ENCODE results near the gene AFMID. TPM values are rescaled to one million over a fixed set of nuclear protein-coding genes. Genes with fewer than 3 reads are reported as not detected.
A peak's percentile ranks its signal among the peaks of the same experiment; 100 is the strongest.
"Not testable (repeated sequence)": the region's sequence is repeated elsewhere in the genome, so short reads cannot be mapped to it uniquely, and the experiment has no call there.

Gene AFMID
- total RNA-seq, 2 donors from 2014 or later = 44.2 to 59.4 TPM

- Mint-ChIP-seq H3K27ac (peak overlapping the region; percentile 57), H3K36me3 (ENCODE audit: low read depth) (peaks cover 54% of the 10 kb centered on the region), H3K9me3 (no peaks in the 10 kb centered on the region), H3K4me1 (peaks cover 29% of the 10 kb centered on the region), H3K4me3 (peak overlapping the region; percentile 66), H3K27me3 (no peaks in the 10 kb centered on the region)
- no peak for ATAC-seq (replicated peaks)
These were observed 16.2 kb upstream of the AFMID start for GRCh38 chr17:78170692-78171590.

- Mint-ChIP-seq H3K27ac (peak overlapping the region; percentile 57), H3K4me3 (peak overlapping the region; percentile 66), H3K36me3 (ENCODE audit: low read depth) (peaks cover 59% of the 10 kb centered on the region), H3K4me1 (peaks cover 29% of the 10 kb centered on the region)
- H3K27me3 Mint-ChIP-seq; ATAC-seq (replicated peaks); H3K9me3 Mint-ChIP-seq: not testable (repeated sequence)
These were observed 15.4 kb upstream of the AFMID start for GRCh38 chr17:78171591-78172248.

- peaks cover 29% of the 10 kb centered on the region for H3K4me1 Mint-ChIP-seq
- H3K4me3 Mint-ChIP-seq = peak overlapping the region; percentile 66
- peak overlapping the region; percentile 88 for H3K27ac Mint-ChIP-seq
These were observed 14.7 kb upstream of the AFMID start for GRCh38 chr17:78172249-78173051.

GRCh38 chr17:78173097-78173715 lies 14.0 kb upstream of the AFMID start:
- peak overlapping the region; percentile 66 for H3K4me3 Mint-ChIP-seq
- no peaks in the 10 kb centered on the region for H3K9me3 Mint-ChIP-seq
- peaks cover 29% of the 10 kb centered on the region for H3K4me1 Mint-ChIP-seq

More at GRCh38 chr17:78172249-78173051, 14.7 kb upstream of the AFMID start:
- no peak for ATAC-seq (replicated peaks)
- Mint-ChIP-seq H3K36me3 (ENCODE audit: low read depth) (peaks cover 64% of the 10 kb centered on the region), H3K9me3 (no peaks in the 10 kb centered on the region), H3K27me3 (no peaks in the 10 kb centered on the region)

GRCh38 chr17:78174346-78174869 lies 12.8 kb upstream of the AFMID start:
- Mint-ChIP-seq H3K27ac (peak overlapping the region; percentile 88), H3K36me3 (ENCODE audit: low read depth) (peaks cover 76% of the 10 kb centered on the region), H3K4me1 (peaks cover 29% of the 10 kb centered on the region), H3K27me3 (no peaks in the 10 kb centered on the region), H3K4me3 (peak overlapping the region; percentile 66), H3K9me3 (no peaks in the 10 kb centered on the region)
- ATAC-seq (replicated peaks) = no peak

More at GRCh38 chr17:78173097-78173715, 14.0 kb upstream of the AFMID start:
- H3K27me3 Mint-ChIP-seq = no peaks in the 10 kb centered on the region
- peaks cover 64% of the 10 kb centered on the region for H3K36me3 Mint-ChIP-seq (ENCODE audit: low read depth)
- peak overlapping the region; percentile 88 for H3K27ac Mint-ChIP-seq
- ATAC-seq (replicated peaks) = peak; percentile 55

GRCh38 chr17:78174870-78175642 lies 12.1 kb upstream of the AFMID start:
- Mint-ChIP-seq H3K36me3 (ENCODE audit: low read depth) (peaks cover 83% of the 10 kb centered on the region), H3K27me3 (no peaks in the 10 kb centered on the region), H3K4me3 (no peak overlapping the region), H3K27ac (no peak overlapping the region), H3K4me1 (peaks cover 29% of the 10 kb centered on the region), H3K9me3 (no peaks in the 10 kb centered on the region)
- ATAC-seq (replicated peaks) = no peak

- Mint-ChIP-seq H3K4me3 (no peak overlapping the region), H3K4me1 (peaks cover 33% of the 10 kb centered on the region), H3K27me3 (no peaks in the 10 kb centered on the region), H3K36me3 (ENCODE audit: low read depth) (peaks cover 87% of the 10 kb centered on the region), H3K27ac (no peak overlapping the region), H3K9me3 (no peaks in the 10 kb centered on the region)
- no peak for ATAC-seq (replicated peaks)
These were observed 11.6 kb upstream of the AFMID start for GRCh38 chr17:78175643-78175981.

- peak; percentile 71 for ATAC-seq (replicated peaks)
- H3K27ac Mint-ChIP-seq = no peak overlapping the region
- peaks cover 87% of the 10 kb centered on the region for H3K36me3 Mint-ChIP-seq (ENCODE audit: low read depth)
- H3K4me1 Mint-ChIP-seq = peaks cover 32% of the 10 kb centered on the region
- H3K4me3 Mint-ChIP-seq = no peak overlapping the region
- no peaks in the 10 kb centered on the region for H3K9me3 Mint-ChIP-seq
- no peaks in the 10 kb centered on the region for H3K27me3 Mint-ChIP-seq
These were observed 10.6 kb upstream of the AFMID start for GRCh38 chr17:78176548-78177025.

GRCh38 chr17:78179372-78179771 lies 7.8 kb upstream of the AFMID start:
- no peak for ATAC-seq (replicated peaks)
- peaks cover 87% of the 10 kb centered on the region for H3K36me3 Mint-ChIP-seq (ENCODE audit: low read depth)

GRCh38 chr17:78180083-78180482 lies 7.1 kb upstream of the AFMID start:
- peaks cover 16% of the 10 kb centered on the region for H3K4me1 Mint-ChIP-seq
- H3K36me3 Mint-ChIP-seq (ENCODE audit: low read depth) = peaks cover 87% of the 10 kb centered on the region
- peak overlapping the region; percentile 20 for H3K4me3 Mint-ChIP-seq
- no peaks in the 10 kb centered on the region for H3K9me3 Mint-ChIP-seq
- H3K27ac Mint-ChIP-seq = no peak overlapping the region
- no peaks in the 10 kb centered on the region for H3K27me3 Mint-ChIP-seq
- no peak for ATAC-seq (replicated peaks)

More at GRCh38 chr17:78179372-78179771, 7.8 kb upstream of the AFMID start:
- Mint-ChIP-seq H3K9me3 (no peaks in the 10 kb centered on the region), H3K4me1 (peaks cover 9% of the 10 kb centered on the region), H3K27me3 (no peaks in the 10 kb centered on the region), H3K27ac (no peak overlapping the region), H3K4me3 (no peak overlapping the region)

- Mint-ChIP-seq H3K27ac (no peak overlapping the region), H3K27me3 (no peaks in the 10 kb centered on the region), H3K4me3 (peak overlapping the region; percentile 20), H3K36me3 (ENCODE audit: low read depth) (peaks cover 87% of the 10 kb centered on the region), H3K9me3 (no peaks in the 10 kb centered on the region), H3K4me1 (peaks cover 18% of the 10 kb centered on the region)
- no peak for ATAC-seq (replicated peaks)
These were observed 6.7 kb upstream of the AFMID start for GRCh38 chr17:78180508-78180907.

- H3K4me3 Mint-ChIP-seq = no peak overlapping the region
- H3K4me1 Mint-ChIP-seq = peaks cover 18% of the 10 kb centered on the region
- H3K27me3 Mint-ChIP-seq = no peaks in the 10 kb centered on the region
- H3K36me3 Mint-ChIP-seq (ENCODE audit: low read depth) = peaks cover 73% of the 10 kb centered on the region
- H3K9me3 Mint-ChIP-seq = no peaks in the 10 kb centered on the region
- H3K27ac Mint-ChIP-seq = no peak overlapping the region
- ATAC-seq (replicated peaks) = no peak
These were observed 4.7 kb upstream of the AFMID start for GRCh38 chr17:78182504-78182903.

- no peak for ATAC-seq (replicated peaks)
- H3K27ac Mint-ChIP-seq = no peak overlapping the region
- peak overlapping the region; percentile 73 for H3K4me3 Mint-ChIP-seq
- H3K27me3 Mint-ChIP-seq = no peaks in the 10 kb centered on the region
- H3K4me1 Mint-ChIP-seq = peaks cover 18% of the 10 kb centered on the region
- peaks cover 66% of the 10 kb centered on the region for H3K36me3 Mint-ChIP-seq (ENCODE audit: low read depth)
- no peaks in the 10 kb centered on the region for H3K9me3 Mint-ChIP-seq
These were observed 3.2 kb upstream of the AFMID start for GRCh38 chr17:78183916-78184315.
